HEK293 (cell line): ENCODE measurements around the gene NEURL1.

ENCODE experiments used
- CTCF ChIA-PET: fragments of 350-600 bp; formaldehyde crosslinking; extraction: SDS; loops from one replicate; lab custom pipeline; 2021; ENCODE audit warnings: antibody characterized with exemption; lab: Yijun Ruan, JAX
- POLR2A ChIA-PET: fragments of 300-600 bp; formaldehyde crosslinking; extraction: SDS; loops from one replicate; lab custom pipeline; 2020; ENCODE audit warnings: antibody characterized with exemption, inconsistent platforms; lab: Yijun Ruan, JAX
- H3K27ac ChIP-seq: fragments of 200-500 bp; sonication (Bioruptor generic); 2 replicates; pipeline ENCODE4 v1.5.1; 2014; ENCODE audit warnings: low read depth, low read length, control low read depth, inconsistent platforms; ENCODE audit errors: extremely low read depth
- H3K36me3 ChIP-seq, 2 experiments: fragments of 200-500 bp in 1 of 2; sonication (Bioruptor generic) in 1 of 2; 1 replicate in 1 of 2; 2 replicates in 1 of 2; pipeline ENCODE4 v1.5.1; 2014 to 2017; ENCODE audit warnings: inconsistent platforms in 2 of 2, low read length in 2 of 2; ENCODE audit not compliant: control insufficient read depth in 2 of 2, insufficient read depth in 1 of 2
- H3K4me1 ChIP-seq: fragments of 200-500 bp; sonication (Bioruptor generic); 2 replicates; pipeline ENCODE4 v1.5.1; 2014; ENCODE audit warnings: mild to moderate bottlenecking, low read length, inconsistent platforms; ENCODE audit not compliant: control insufficient read depth, insufficient read depth
- H3K4me3 ChIP-seq: 2 replicates; pipeline ENCODE4 v1.5.1; 2011; ENCODE audit warnings: low read depth, mild to moderate bottlenecking, control low read depth, low read length, moderate library complexity
- H3K9me3 ChIP-seq: fragments of 200-500 bp; sonication (Bioruptor generic); 2 replicates; pipeline ENCODE4 v1.5.1; 2014; ENCODE audit warnings: low read depth, low read length, inconsistent platforms; ENCODE audit not compliant: control insufficient read depth, insufficient read depth
- BCL11B ChIP-seq: fragments of 450-650 bp; formaldehyde crosslinking; IDR thresholded peaks from 2 replicates; pipeline ENCODE4 v1.5.1; 2016; ENCODE audit warnings: low read depth, missing biosample characterization, missing genetic modification characterization
- IKZF3 ChIP-seq: fragments of 450-650 bp; IDR thresholded peaks from 2 replicates; pipeline ENCODE4 v1.5.0; 2018; ENCODE audit warnings: missing biosample characterization, mild to moderate bottlenecking, missing genetic modification characterization, moderate library complexity
- KLF9 ChIP-seq: fragments of 450-650 bp; formaldehyde crosslinking; IDR thresholded peaks from 2 replicates; pipeline ENCODE4 v1.5.1; 2016; ENCODE audit warnings: missing biosample characterization, missing genetic modification characterization, low read depth
- MZF1 ChIP-seq: fragments of 450-650 bp; formaldehyde crosslinking; IDR thresholded peaks from 2 replicates; pipeline ENCODE4 v1.5.1; 2017; ENCODE audit warnings: missing biosample characterization, missing genetic modification characterization, borderline replicate concordance
- OSR2 ChIP-seq: fragments of 450-650 bp; formaldehyde crosslinking; IDR thresholded peaks from 2 replicates; pipeline ENCODE4 v1.5.1; 2016; ENCODE audit warnings: missing biosample characterization, missing genetic modification characterization
- PATZ1 ChIP-seq: fragments of 450-650 bp; formaldehyde crosslinking; IDR thresholded peaks from 2 replicates; pipeline ENCODE4 v1.5.1; 2016; ENCODE audit warnings: missing biosample characterization, missing genetic modification characterization
- ZBTB21 ChIP-seq: fragments of 450-650 bp; formaldehyde crosslinking; IDR thresholded peaks from 2 replicates; pipeline ENCODE4 v1.5.1; 2017; ENCODE audit warnings: missing biosample characterization, missing genetic modification characterization
- ZNF114 ChIP-seq: fragments of 450-650 bp; formaldehyde crosslinking; IDR thresholded peaks from 2 replicates; pipeline ENCODE4 v1.5.0; 2017; ENCODE audit warnings: missing biosample characterization, missing genetic modification characterization
- ZNF132 ChIP-seq: fragments of 450-650 bp; formaldehyde crosslinking; IDR thresholded peaks from 2 replicates; pipeline ENCODE4 v1.5.1; 2017; ENCODE audit warnings: missing biosample characterization, missing genetic modification characterization, borderline replicate concordance
- ZNF138 ChIP-seq: fragments of 450-650 bp; formaldehyde crosslinking; IDR thresholded peaks from 2 replicates; pipeline ENCODE4 v1.5.1; 2016; ENCODE audit warnings: missing biosample characterization, missing genetic modification characterization, borderline replicate concordance
- ZNF146 ChIP-seq: fragments of 450-650 bp; formaldehyde crosslinking; IDR thresholded peaks from 2 replicates; pipeline ENCODE4 v1.5.1; 2016; ENCODE audit warnings: missing biosample characterization, missing genetic modification characterization
- ZNF211 ChIP-seq: fragments of 450-650 bp; formaldehyde crosslinking; IDR thresholded peaks from 2 replicates; pipeline ENCODE4 v1.5.1; 2016; ENCODE audit warnings: low read depth, missing biosample characterization, missing genetic modification characterization
- ZNF302 ChIP-seq: fragments of 450-650 bp; formaldehyde crosslinking; IDR thresholded peaks from 2 replicates; pipeline ENCODE4 v1.5.1; 2016; ENCODE audit warnings: missing biosample characterization, missing genetic modification characterization, low read depth
- ZNF311 ChIP-seq: fragments of 450-650 bp; formaldehyde crosslinking; IDR thresholded peaks from 2 replicates; pipeline ENCODE4 v1.5.1; 2017; ENCODE audit warnings: missing biosample characterization, missing genetic modification characterization, borderline replicate concordance
- ZNF324 ChIP-seq: fragments of 450-650 bp; formaldehyde crosslinking; IDR thresholded peaks from 2 replicates; pipeline ENCODE4 v1.5.1; 2016; ENCODE audit warnings: missing biosample characterization, missing genetic modification characterization
- ZNF354C ChIP-seq: fragments of 450-650 bp; formaldehyde crosslinking; IDR thresholded peaks from 2 replicates; pipeline ENCODE4 v1.5.1; 2016; ENCODE audit warnings: missing biosample characterization, missing genetic modification characterization, low read depth, borderline replicate concordance
- ZNF623 ChIP-seq: fragments of 450-650 bp; formaldehyde crosslinking; IDR thresholded peaks from 2 replicates; pipeline ENCODE4 v1.5.1; 2016; ENCODE audit warnings: missing biosample characterization, missing genetic modification characterization
- ZNF76 ChIP-seq: fragments of 450-650 bp; formaldehyde crosslinking; IDR thresholded peaks from 2 replicates; pipeline ENCODE4; 2016; ENCODE audit warnings: low read depth, missing biosample characterization, missing genetic modification characterization, borderline replicate concordance
- ZNF777 ChIP-seq: fragments of 450-650 bp; formaldehyde crosslinking; IDR thresholded peaks from 2 replicates; pipeline ENCODE4 v1.5.1; 2017; ENCODE audit warnings: missing biosample characterization, missing genetic modification characterization, borderline replicate concordance
- ZNF785 ChIP-seq: fragments of 450-650 bp; formaldehyde crosslinking; IDR thresholded peaks from 2 replicates; pipeline ENCODE4 v1.5.1; 2016; ENCODE audit warnings: missing biosample characterization, missing genetic modification characterization
- ZXDB ChIP-seq: fragments of 450-650 bp; formaldehyde crosslinking; IDR thresholded peaks from 2 replicates; pipeline ENCODE4 v1.5.1; 2016; ENCODE audit warnings: missing biosample characterization, missing genetic modification characterization
- TF ChIP-seq, protein P1 (sequence below): fragments of 450-650 bp; formaldehyde crosslinking; optimal IDR thresholded peaks from 2 replicates; pipeline ENCODE3; 2016; ENCODE audit warnings: missing biosample characterization, mild to moderate bottlenecking, missing genetic modification characterization
- TF ChIP-seq, protein P2 (sequence below): fragments of 450-650 bp; formaldehyde crosslinking; IDR thresholded peaks from 2 replicates; pipeline ENCODE4 v1.5.1; 2017; ENCODE audit warnings: missing biosample characterization, missing genetic modification characterization

The NEURL1 gene

DNA sequence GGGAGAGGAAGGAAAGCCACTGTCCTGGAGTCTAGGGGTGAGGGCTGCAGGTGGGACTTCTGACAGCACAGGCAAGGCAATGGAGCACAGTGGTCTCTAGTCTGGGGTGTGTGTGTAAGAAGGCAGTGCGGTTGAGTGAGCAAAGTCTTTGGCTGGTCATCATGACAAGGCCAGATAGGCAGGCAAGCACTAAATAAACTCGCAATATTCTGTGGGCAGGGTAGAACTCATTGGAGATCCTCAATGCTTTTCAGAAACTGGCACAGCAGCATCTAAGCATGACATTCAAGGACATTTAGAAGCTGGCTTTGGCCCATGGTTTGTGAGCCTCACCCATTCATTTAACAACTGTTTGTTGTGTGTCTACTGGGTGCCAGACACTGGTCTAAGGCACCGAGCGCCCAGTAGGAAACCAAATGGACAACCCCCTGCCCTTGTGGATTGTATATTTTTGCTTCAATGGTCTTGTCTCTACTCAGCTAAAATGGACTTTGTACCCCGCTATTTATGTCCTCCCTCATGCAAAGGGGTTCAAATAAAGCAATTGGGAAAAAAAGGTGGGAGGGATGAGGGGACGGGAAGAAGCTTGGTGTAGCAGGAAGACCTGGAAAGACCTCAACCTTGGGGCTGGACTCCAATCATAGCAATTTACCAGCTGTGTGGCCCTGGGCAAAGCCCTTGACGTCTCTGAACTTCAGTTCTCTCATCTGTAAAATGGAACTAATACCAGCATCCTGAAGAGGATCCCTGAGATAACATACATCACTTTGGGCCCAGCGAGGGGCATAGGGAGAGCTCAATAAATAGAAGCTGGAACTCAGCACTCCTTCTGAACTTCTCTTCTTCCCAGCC is 116.0 kb downstream of the NEURL1 start (continued):
- TF ChIP-seq ZNF324 (tag by site-specific recombination): no peak
- no peak for TF ChIP-seq BCL11B (tag by site-specific recombination)
- TF ChIP-seq PATZ1: no peak
- no peak for TF ChIP-seq ZNF311 (tag by site-specific recombination)
- no peak for TF ChIP-seq ZNF146 (tag by site-specific recombination)
- TF ChIP-seq, all 188 proteins: peak for 0

DNA sequence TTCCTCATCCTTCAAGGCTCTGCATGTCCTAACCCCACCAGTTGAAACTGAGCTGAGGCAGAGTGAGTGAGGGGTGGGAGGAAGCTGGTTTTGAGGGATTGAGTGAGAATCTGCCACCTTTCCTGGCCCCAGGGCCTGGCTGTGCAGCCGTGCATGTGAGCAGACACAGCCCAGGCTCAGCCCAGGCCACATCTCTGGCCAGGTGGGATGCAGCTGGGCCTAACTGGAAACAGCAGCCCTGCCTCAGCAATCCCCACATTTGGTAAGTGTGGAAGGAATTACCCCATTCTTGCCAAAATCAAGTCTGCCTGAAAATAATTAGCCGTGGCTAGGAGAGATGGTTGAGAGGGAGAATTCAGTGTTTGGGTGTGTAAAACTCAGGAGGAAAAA is 116.6 kb downstream of the NEURL1 start:
- no peak for TF ChIP-seq ZNF302 (tag by site-specific recombination)
- TF ChIP-seq OSR2: no peak
- TF ChIP-seq KLF9 (tag by site-specific recombination): no peak
- TF ChIP-seq MZF1 (tag by site-specific recombination): no peak
- TF ChIP-seq ZNF785 (tag by site-specific recombination): no peak
- TF ChIP-seq ZNF76 (tag by site-specific recombination): no peak
- TF ChIP-seq, protein P1, sequence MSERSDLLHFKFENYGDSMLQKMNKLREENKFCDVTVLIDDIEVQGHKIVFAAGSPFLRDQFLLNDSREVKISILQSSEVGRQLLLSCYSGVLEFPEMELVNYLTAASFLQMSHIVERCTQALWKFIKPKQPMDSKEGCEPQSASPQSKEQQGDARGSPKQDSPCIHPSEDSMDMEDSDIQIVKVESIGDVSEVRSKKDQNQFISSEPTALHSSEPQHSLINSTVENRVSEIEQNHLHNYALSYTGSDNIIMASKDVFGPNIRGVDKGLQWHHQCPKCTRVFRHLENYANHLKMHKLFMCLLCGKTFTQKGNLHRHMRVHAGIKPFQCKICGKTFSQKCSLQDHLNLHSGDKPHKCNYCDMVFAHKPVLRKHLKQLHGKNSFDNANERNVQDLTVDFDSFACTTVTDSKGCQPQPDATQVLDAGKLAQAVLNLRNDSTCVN: no peak
- TF ChIP-seq ZNF211: no peak
- TF ChIP-seq, protein P2, sequence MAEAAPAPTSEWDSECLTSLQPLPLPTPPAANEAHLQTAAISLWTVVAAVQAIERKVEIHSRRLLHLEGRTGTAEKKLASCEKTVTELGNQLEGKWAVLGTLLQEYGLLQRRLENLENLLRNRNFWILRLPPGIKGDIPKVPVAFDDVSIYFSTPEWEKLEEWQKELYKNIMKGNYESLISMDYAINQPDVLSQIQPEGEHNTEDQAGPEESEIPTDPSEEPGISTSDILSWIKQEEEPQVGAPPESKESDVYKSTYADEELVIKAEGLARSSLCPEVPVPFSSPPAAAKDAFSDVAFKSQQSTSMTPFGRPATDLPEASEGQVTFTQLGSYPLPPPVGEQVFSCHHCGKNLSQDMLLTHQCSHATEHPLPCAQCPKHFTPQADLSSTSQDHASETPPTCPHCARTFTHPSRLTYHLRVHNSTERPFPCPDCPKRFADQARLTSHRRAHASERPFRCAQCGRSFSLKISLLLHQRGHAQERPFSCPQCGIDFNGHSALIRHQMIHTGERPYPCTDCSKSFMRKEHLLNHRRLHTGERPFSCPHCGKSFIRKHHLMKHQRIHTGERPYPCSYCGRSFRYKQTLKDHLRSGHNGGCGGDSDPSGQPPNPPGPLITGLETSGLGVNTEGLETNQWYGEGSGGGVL (tag by site-specific recombination): no peak
- no peak for TF ChIP-seq ZNF138
- TF ChIP-seq, all 188 proteins: peak for 0
- H3K27ac ChIP-seq: no peak overlapping the region
- no peaks in the 10 kb centered on the region for H3K4me1 ChIP-seq
- peaks cover 0 to 76% of the 10 kb centered on the region in 2 experiments; a peak in 1 of 3 replicates for H3K36me3 ChIP-seq
- no peaks in the 10 kb centered on the region for H3K9me3 ChIP-seq
- CTCF ChIA-PET: interaction anchor here (0.6 to 1.4 kb wide), 3 partner anchors 11 to 124 kb away, joined by 3 to 6 read pairs (median 3); no protein-coding TSS in a partner anchor
- H3K4me3 ChIP-seq: no peak overlapping the region
- POLR2A ChIA-PET: no interaction called here

DNA sequence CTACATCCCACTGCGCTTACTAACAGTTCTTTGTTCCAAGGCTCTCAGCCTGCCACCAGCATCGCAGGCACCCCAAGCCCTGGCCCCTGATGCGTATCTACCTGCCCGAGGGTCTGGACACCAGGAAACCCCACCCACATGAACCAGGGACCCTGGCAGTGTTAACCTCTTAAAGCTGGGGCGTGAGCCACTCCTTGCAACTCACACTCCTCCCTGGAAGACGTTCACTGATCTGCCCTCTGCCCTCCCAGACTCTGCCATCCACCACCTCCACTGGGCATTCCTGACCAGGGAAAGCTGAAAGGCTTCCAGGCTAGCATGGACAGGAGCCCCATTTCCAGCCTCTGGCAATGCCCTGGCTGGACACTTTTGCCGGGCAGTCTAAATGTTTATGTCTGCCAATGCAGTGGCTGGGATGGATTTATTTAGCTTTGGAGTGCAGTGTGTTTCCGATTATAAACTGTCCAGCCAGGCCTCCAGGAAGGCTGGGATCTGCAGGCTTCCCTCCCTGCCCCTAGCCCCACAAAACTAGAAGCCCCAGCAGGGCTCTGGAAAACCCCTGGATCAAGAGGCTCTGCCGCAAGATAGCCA is 117.5 kb downstream of the NEURL1 start:
- Histone ChIP-seq H3K27ac (no peak overlapping the region), H3K9me3 (no peaks in the 10 kb centered on the region), H3K4me1 (no peaks in the 10 kb centered on the region), H3K4me3 (no peak overlapping the region), H3K36me3 (peaks cover 0 to 74% of the 10 kb centered on the region in 2 experiments; a peak in 1 of 3 replicates)
- ChIA-PET CTCF (interaction anchor here (0.5 to 1.6 kb wide), 5 partner anchors 12 to 75 kb away, joined by 3 to 7 read pairs (median 4); no protein-coding TSS in a partner anchor), POLR2A (no interaction called here)
- no peak for TF ChIP-seq IKZF3
- TF ChIP-seq ZNF324 (tag by site-specific recombination): no peak
- TF ChIP-seq ZXDB: no peak
- TF ChIP-seq ZNF114 (tag by site-specific recombination): no peak
- no peak for TF ChIP-seq ZNF132 (tag by site-specific recombination)
- no peak for TF ChIP-seq ZNF623
- TF ChIP-seq ZNF354C (tag by site-specific recombination): no peak
- TF ChIP-seq ZBTB21: no peak
- no peak for TF ChIP-seq ZNF777
- TF ChIP-seq, all 188 proteins: peak for 0
